ENCODE results near the gene KCTD5. TPM values are rescaled to one million over a fixed set of nuclear protein-coding genes. Genes with fewer than 3 reads are reported as not detected.
A peak's percentile ranks its signal among the peaks of the same experiment; 100 is the strongest.
"Not testable (repeated sequence)": the region's sequence is repeated elsewhere in the genome, so short reads cannot be mapped to it uniquely, and the experiment has no call there.

The KCTD5 gene, protein sequence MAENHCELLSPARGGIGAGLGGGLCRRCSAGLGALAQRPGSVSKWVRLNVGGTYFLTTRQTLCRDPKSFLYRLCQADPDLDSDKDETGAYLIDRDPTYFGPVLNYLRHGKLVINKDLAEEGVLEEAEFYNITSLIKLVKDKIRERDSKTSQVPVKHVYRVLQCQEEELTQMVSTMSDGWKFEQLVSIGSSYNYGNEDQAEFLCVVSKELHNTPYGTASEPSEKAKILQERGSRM
- total RNA-seq, result 10.4 TPM
- long read RNA-seq, transcript KCTD5-201 (6 exons, 2,482 nt), result major isoform, 16 of 26 reads
- long read RNA-seq, partial matches to known transcripts, result 3 of 26 reads
- long read RNA-seq, other reads (novel, unspliced or antisense), result 7 of 26 reads

DNA sequence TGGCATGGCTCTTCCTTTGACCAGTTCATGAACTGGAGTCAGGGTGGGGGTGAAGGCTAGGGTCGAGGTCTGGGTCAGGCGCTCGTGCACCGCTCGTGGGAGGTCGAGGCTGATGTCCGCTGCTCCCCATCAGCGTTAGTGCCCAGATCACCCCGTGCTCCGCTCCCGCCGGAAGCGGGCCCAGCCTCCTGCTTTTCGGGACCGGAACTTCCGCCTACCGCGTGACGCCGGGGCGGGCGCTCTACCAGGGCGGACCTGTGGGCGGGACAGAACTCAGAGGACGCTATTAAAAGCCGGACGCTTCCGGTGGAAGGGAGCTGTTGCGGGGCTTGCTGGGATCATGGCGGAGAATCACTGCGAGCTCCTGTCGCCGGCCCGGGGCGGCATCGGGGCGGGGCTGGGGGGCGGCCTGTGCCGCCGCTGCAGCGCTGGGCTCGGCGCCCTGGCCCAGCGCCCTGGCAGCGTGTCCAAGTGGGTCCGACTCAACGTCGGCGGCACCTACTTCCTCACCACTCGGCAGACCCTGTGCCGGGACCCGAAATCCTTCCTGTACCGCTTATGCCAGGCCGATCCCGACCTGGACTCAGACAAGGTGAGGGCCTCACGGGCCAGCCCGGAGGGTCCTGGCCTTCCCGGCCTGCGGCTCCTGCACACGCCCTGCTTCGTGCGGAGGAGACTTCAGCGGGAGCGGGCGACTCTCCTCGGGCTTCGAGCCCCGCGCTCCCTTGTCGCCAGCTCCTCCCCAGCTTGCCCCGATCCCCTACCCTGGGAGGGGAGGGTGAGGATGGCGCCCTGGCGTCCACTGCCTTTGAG, at the start of gene KCTD5:
Gene KCTD5, plus strand, starts transcription at position 315 of the 813 bp plus-strand sequence. Its CDS starts 26 bp downstream, at position 341.
- peak; percentile 96 for ATAC-seq
- intact Hi-C loops (cut with micrococcal nuclease), result no loop called here
- DNase-seq, result peak; percentile 97

DNA sequence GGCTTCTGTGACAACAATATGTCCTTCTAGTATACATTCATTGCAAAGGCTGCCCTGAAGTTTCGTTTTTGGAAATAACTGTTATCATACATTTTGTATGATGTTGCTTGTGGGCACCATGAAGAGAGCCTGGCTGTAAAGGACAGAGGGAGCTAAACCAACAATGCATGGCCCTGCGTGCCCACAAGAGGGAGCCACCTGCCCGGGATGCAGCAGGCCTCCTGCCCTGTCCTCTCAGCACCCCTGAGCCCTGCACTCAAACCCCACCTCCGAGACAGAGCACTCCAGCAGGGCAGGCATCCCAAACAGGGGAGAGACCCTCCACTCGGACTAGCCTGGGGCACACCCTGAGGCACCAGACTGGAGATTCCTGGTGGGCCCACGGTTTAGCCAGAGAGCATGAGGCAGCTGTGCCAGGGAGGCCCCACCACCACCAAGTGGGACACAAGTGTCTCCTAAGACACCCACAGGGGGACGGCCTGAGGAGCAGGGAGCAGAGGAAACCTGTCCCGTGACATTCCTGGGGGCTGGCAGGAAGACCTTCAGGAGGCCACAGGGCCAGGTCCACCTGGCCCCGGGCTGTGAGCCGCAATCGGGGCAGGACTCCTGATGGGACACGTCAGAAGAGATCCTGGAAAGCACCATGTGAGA, 43.1 kb upstream of the KCTD5 start:
- ATAC-seq, result peak; percentile 77
- intact Hi-C loops (cut with micrococcal nuclease), result not testable (repeated sequence)
- peak; percentile 62 for DNase-seq

DNA sequence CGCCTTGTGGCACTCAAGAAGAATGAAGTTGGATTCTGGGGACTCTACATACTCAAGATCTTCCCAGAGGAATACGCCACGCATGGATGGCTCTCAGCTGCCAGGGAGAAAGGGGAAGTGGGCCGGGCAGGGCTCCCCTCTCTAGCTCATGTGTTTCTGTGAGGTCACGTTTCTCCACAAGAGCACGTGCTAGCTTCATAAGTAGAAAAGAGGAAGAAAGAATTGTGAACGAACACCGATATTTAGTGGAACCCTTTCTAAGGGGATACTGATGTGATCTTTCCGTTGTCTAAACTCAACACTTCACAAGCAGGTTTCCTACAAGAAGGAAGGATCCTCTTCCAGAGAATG, 42.6 kb upstream of the KCTD5 start:
- ATAC-seq, result peak; percentile 71
- DNase-seq; intact Hi-C loops (cut with micrococcal nuclease): not testable (repeated sequence)

DNA sequence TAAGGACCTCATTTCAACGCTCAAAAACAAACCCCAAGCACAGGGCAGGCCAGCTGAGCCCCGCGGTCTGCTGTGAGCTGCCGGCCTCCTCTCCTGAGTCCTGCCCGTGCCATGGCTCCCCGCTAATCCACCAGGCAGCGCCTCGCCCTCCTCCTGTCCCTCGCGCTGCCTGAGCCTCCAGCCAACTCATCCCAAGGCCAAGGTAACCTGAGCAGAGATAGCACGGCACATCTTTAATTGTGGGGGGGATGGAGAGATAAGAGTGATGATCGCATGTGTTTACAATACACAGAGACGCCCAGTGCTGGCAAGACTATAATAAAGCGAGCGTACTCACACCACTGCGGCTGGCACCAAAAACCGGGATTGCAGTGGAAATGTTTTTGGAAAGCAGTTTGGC, 39.8 kb upstream of the KCTD5 start:
- DNase-seq; ATAC-seq; intact Hi-C loops (cut with micrococcal nuclease): not testable (repeated sequence)

DNA sequence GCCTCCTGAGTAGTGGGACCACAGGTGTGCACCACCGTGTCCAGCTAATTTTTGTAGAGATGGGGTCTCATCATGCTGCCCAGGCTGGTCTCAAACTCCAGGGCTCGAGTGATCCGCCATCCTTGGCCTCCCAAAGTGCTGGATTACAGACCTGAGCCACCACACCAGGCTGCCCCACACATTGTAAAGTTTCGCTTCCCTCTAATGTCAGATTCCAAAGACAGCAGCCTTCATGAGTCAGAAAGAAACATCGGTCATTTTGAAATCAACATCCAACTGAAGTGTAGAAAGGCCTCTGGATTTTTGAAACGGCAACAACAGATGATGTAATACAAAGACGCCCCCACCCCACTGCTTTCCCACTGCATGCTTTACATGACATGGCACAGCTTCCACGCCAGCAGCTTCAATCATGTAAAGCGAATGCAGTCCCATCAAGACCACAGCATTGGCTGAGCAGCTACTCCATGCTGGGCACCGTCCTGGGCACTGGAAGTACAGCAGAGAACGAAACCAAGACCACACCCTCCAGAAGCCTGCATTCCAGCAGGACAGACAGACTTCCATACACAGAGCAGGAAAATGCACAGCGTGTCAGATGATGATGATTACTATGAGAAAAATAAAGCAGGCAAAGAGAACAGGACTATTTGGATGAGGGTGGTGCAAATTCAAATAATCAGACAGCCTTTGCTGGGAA, 37.4 kb upstream of the KCTD5 start:
- intact Hi-C loops (cut with micrococcal nuclease), result not testable (repeated sequence)
- peak; percentile 51 for ATAC-seq

DNA sequence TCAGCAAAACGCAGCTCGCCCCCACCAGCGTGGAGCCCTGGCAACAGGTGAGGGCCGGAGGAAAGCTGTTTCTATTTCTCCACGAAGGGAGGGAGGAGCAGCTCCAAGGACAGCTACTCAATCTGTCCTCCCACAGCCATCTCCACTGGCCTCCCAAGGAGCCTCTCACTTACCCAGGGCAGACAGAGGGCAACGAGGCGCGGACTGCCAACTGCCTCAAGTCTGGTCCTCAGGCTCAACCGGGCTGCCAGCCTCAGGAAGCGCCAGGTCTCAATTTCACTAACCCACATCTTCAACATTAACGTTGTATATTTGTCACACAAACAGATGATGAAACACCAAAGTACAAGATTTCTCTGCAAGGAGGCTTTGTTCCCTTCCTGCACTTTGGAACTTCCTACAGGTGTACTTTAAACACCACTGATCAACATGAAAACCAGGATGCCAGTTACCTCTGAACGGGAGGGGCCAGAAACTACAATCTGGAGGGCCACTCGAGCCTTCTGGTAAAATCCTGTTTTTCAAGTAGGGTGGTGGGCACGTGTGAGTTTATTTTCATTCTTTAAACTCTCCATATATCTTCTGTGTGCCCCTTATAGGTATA, 31.0 kb upstream of the KCTD5 start:
- ATAC-seq; DNase-seq; intact Hi-C loops (cut with micrococcal nuclease): not testable (repeated sequence)

More for the DNA sequence above, 37.4 kb upstream of the KCTD5 start:
- DNase-seq, result not testable (repeated sequence)

DNA sequence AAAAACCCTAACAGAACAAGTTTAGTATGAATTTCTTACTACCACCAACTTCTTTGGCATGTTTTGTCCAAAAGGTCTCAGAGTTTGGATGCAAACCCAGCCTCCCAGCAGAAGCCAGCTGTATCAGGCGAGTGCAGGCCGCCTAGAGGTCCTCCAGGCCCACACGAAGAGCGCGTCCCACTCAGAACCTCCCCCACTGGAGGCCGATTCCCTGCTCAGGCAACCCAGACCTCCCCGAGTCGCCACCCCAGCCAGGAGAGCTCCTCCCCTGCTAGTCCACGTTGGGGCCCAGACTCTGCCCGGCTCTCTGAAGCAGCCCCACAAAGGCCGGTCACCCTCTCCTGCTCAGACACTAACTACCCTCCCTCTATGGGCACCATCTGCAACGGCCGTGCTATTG, 28.4 kb upstream of the KCTD5 start:
- ATAC-seq, result peak; percentile 26
- DNase-seq; intact Hi-C loops (cut with micrococcal nuclease): not testable (repeated sequence)

DNA sequence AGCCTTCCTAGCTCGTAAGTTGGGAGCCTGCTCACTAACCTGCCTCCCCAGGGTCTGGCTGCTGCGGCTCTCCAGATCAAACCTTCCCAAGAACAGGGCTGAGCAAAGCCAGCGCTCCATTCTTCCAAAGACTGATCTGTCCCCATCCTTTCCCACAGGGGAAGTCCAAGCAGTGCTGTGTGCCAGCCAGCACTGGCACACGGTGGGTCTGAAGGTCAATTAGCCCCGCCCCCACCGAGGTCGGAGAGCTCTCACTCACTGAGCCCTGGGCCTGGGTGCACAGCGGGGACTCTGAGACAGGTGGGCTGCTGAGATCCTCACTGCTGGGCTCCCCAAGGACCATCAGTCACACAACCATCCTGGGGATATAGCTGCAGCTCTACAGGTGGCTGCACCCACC, 27.4 kb upstream of the KCTD5 start:
- ATAC-seq, result peak; percentile 47
- DNase-seq; intact Hi-C loops (cut with micrococcal nuclease): not testable (repeated sequence)

DNA sequence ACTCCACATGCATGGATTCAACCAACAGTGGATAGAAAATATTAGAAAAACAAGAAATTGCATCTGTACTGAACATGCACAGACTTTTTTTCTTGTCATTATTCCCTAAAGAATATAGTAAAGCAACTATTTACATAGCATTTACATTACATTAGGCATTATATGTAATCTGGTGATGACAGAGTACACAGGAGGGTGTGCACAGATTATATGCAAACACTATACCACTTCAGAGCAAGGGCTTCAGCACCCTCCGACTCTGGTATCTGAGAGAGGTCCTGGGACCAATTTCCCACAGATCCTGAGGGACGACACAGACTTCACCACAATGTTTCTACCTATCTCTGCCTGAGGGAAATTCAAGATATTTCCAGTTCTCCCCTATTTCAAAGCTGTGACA, 25.3 kb upstream of the KCTD5 start:
- no peak for ATAC-seq
- intact Hi-C loops (cut with micrococcal nuclease), result no loop called here
- DNase-seq, result no peak

DNA sequence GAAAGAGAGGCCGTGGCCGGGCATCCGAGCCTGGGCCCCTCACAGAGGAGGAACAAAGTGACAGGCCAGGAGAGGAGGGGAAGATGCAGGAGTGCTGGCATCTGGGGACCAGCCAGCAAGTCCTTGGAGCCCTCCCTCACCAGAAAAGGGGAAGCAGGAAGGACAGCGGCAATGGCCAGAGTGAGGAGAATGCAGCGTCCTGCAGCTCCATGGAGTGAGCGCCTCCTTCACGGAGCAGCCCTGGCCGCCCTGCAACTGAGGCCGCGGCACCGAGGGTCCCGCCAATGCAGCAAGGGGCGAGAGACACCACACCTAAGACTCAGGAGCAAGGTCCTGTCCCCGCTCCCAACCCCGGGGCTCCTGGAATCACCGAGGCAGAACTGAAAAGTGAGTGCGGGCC, 24.5 kb upstream of the KCTD5 start:
- DNase-seq; intact Hi-C loops (cut with micrococcal nuclease): not testable (repeated sequence)
- ATAC-seq, result peak; percentile 27

DNA sequence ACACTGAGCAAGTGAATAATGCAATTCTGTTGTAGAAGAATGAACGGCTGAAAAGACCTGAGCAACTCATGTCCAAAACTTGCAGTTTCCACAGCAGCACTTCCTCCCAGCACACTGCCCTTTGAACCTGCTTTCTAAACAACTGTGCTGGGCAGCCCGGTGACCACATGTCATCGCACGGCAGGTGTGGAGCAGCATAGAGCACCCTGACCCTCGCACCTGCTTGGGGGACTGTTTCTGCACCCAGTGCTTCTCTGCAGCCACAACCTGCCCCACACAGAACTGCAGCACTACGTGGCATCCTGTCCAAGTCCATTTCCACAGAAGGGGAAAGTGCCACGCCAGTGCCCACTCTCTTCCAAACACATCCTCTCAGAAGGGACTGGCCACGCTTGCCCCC, 22.8 kb upstream of the KCTD5 start:
- DNase-seq; intact Hi-C loops (cut with micrococcal nuclease): not testable (repeated sequence)
- peak; percentile 24 for ATAC-seq

DNA sequence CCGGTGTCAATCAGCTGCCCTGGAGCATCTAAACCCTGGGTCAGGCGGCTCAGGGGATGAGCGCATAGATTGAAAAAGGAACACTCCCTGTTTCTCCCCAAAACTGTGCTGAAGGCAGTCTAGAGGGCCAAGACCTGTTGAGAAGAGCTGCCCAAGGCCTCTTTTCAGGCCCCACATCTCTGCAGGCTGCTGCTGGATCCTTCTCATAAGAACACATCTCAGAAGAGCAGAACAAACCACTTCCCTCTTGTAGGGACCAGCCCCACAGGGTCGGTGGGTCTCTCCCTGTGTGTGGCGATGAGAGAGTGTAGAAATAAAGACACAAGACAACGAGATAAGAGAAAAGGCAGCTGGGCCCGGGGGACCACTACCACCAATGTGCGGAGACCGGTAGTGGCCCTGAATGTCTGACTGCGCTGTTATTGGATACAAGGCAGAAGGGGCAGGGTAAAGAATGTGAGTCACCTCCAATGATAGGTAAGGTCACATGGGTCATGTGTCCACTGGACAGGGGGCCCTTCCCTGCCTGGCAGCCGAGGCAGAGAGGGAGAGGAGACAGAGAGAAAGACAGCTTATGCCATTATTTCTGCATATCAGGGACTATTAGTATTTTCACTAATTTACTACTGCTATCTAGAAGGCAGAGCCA, 22.2 kb upstream of the KCTD5 start:
- intact Hi-C loops (cut with micrococcal nuclease); DNase-seq: not testable (repeated sequence)
- peak; percentile 20 for ATAC-seq

DNA sequence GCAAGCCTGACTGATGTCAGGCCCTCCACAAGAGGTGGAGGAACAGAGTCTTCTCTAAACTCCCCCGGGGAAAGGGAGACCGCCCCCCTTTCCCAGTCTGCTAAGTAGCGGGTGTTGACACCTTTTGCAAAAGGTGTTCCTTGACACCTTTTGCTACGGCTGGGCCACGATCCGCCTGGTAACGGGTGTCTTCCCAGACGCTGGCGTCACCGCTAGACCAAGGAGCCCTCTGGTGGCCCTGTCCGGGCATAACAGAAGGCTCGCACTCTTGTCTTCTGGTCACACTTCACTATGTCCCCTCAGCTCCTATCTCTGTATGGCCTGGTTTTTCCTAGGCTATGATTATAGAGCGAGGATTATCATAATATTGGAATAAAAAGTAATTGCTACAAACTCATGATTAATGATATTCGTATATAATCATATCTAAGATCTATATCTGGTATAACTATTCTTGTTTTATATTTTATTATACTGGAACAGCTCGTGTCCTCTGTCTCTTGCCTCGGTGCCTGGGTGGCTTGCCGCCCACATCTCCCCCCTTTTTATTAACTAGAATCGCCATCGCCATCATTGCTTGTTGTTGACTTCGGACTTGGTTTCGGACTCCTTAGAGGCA, 21.5 kb upstream of the KCTD5 start:
- intact Hi-C loops (cut with micrococcal nuclease); DNase-seq: not testable (repeated sequence)
- ATAC-seq, result peak; percentile 56

DNA sequence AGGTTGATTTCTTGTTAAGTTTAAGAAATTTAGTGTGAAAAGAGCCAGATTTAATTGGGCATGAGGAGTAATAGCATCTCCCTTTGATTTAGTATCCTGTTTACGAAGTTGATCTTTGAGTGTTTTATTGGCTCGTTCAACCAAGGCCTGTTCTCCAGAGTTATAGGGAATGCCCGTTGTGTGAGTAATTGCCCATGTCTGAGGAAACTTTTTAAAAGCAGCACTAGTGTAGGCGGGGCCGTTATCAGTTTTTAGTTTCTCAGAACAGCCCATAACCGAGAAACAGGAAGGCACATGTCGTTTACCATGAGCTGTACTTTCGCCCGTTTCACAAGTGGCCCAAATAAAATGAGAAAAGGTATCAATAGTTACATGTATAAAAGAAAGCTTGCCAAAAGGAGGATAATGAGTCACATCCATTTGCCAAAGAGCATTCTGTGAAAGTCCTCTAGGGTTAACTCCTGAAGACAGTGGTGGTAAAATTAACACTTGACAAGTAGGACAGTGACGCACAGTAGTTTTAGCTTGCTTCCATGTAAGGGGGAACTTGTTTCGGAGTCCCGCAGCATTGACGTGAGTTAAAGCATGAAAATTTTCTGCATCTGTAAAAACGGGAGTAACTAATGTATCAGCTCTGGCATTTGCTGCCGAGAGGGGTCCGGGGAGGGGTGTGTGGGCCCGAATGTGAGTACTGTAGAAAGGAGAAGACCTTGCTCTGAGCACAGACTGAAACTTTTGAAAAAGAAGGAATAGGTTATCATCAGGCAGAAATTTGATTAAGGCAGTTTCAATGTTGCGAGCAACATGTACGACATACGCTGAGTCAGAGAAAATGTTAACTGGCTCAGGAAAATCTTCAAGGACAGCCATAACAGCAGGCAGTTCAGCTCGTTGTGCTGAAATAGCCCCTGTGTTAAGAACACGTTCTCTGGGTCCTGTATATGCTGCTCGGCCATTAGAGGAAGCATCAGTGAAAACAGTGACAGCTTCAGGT, 18.5 kb upstream of the KCTD5 start:
- ATAC-seq (peak; percentile 52), DNase-seq (no peak)
- intact Hi-C loops (cut with micrococcal nuclease), result no loop called here

DNA sequence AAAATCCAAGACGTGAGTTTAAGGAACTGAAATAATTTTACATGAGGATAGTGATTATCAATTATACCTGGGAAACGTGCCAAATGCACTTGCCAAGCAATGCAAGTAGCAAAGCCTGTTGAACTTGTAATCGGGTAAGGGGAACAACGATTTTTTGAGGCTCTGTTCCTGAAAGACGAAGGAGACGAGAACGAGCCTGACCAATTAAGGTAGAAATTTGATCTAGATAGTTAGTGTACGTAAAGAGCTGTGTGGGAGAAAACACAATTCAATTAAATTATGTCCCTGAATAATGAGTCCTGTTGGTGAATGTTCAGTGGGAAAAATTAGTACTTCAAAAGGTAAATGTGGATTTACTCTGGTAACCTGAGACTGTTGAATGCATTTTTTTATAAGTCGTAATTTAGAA, 17.7 kb upstream of the KCTD5 start:
- intact Hi-C loops (cut with micrococcal nuclease), result no loop called here
- no peak for DNase-seq

DNA sequence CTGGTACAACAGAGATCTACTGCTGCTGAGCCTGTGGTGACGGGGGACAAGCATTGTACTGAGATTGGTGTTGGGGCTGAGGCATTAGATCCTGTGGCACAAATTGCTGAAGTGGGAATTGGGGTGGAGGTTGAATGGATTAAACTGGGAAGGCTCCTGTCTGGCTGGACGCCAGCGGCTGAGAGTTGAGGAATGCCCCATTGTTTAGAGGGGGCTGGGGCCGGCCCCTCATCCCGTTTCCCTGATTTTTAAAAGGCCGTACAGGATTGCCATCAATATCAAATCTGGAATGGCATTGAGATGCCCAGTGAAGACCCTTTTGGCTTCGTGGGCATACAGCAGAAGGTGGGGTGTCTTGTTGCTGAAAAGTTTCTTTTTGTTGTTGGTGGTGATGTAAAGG, 15.7 kb upstream of the KCTD5 start:
- intact Hi-C loops (cut with micrococcal nuclease); DNase-seq; ATAC-seq: not testable (repeated sequence)

More for the DNA sequence above, 17.7 kb upstream of the KCTD5 start:
- ATAC-seq, result no peak

DNA sequence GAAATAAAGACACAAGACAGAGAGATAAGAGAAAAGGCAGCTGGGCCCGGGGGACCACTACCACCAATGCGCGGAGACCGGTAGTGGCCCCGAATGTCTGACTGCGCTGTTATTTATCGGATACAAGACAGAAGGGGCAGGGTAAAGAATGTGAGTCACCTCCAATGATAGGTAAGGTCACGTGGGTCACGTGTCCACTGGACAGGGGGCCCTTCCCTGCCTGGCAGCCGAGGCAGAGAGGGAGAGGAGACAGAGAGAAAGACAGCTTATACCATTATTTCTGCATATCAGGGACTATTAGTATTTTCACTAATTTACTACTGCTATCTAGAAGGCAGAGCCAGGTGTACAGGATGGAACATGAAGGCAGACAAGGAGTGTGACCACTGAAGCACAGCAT, 12.7 kb upstream of the KCTD5 start:
- intact Hi-C loops (cut with micrococcal nuclease); ATAC-seq; DNase-seq: not testable (repeated sequence)

Data from left ventricle myocardium superior (tissue), 1 donor.